A673 (cell line): ENCODE data around the gene CSNK2A1. TPM values are rescaled to one million over a fixed set of nuclear protein-coding genes. Genes with fewer than 3 reads are reported as not detected.

Experiments used
- BruUV-seq: library from RNA; stranded (reverse); fragments of 400-500 nt; replicated peaks from 2 replicates; lab custom pipeline; 2021; lab: Mats Ljungman, UMichigan
- CTCF ChIA-PET: fragments of 300-600 bp; sonication (Branson Sonifier 250); formaldehyde crosslinking; loops from one replicate; lab custom pipeline; 2022; ENCODE audit warnings: antibody characterized with exemption; lab: Charles Lee
- POLR2A ChIA-PET: fragments of 300-600 bp; sonication (Branson Sonifier 250); formaldehyde crosslinking; loops from one replicate; lab custom pipeline; 2022; ENCODE audit warnings: antibody characterized with exemption; ENCODE audit not compliant: low non-redundant PET; lab: Charles Lee
- DNase-seq: peaks from one replicate; pipeline ENCODE4 v3.0.0-alpha.2; 2015; ENCODE audit warnings: low spot score
- H3K27ac ChIP-seq: fragments of 200-600 bp; sonication (generic); 2 replicates; pipeline ENCODE4 v1.5.1; 2016; ENCODE audit warnings: mixed run types, low read depth, mild to moderate bottlenecking, mixed read lengths, antibody characterized with exemption, low read length; ENCODE audit not compliant: poor library complexity, severe bottlenecking
- H3K27me3 ChIP-seq: fragments of 200-600 bp; sonication (generic); replicated peaks from 2 replicates; pipeline ENCODE4 v1.6.1; 2017; ENCODE audit warnings: mixed run types, low read depth, mild to moderate bottlenecking, mixed read lengths, antibody characterized with exemption, low read length; ENCODE audit not compliant: insufficient read depth, poor library complexity
- H3K36me3 ChIP-seq: fragments of 200-600 bp; sonication (generic); 2 replicates; pipeline ENCODE4 v1.6.1; 2016; ENCODE audit warnings: mixed run types, mild to moderate bottlenecking, mixed read lengths, antibody characterized with exemption, low read length; ENCODE audit not compliant: insufficient read depth, poor library complexity, severe bottlenecking
- H3K4me1 ChIP-seq: fragments of 200-600 bp; sonication (generic); 2 replicates; pipeline ENCODE4 v1.6.1; 2017; ENCODE audit warnings: mixed run types, mild to moderate bottlenecking, mixed read lengths, antibody characterized with exemption, low read length; ENCODE audit not compliant: insufficient read depth, poor library complexity, severe bottlenecking
- H3K4me3 ChIP-seq: fragments of 200-600 bp; sonication (generic); 2 replicates; pipeline ENCODE4 v1.5.1; 2016; ENCODE audit warnings: low read depth, mixed run types, mild to moderate bottlenecking, mixed read lengths, low read length; ENCODE audit not compliant: poor library complexity, severe bottlenecking
- H3K9me3 ChIP-seq: fragments of 200-600 bp; sonication (generic); 2 replicates; pipeline ENCODE4 v1.6.1; 2016; ENCODE audit warnings: mixed run types, low read depth, mild to moderate bottlenecking, mixed read lengths, antibody characterized with exemption, low read length; ENCODE audit not compliant: poor library complexity, severe bottlenecking
- EZH2 ChIP-seq: fragments of 200-600 bp; sonication (generic); IDR thresholded peaks from 2 replicates; pipeline ENCODE4 v1.6.1; 2017; ENCODE audit warnings: borderline replicate concordance, low read depth, mild to moderate bottlenecking, mixed read lengths, antibody characterized with exemption, low read length; ENCODE audit not compliant: poor library complexity, severe bottlenecking
- intact Hi-C: fragments of 100-400 bp; cut with micrococcal nuclease; formaldehyde crosslinking; loops from one replicate; pipeline ENCODE4 v1.10.0; 2022; ENCODE audit not compliant: unreplicated experiment
- total RNA-seq: library from RNA; stranded (reverse); gene quantifications from 2 replicates; pipeline ENCODE4 v1.2.3, GENCODE V29; 2021
- TF ChIP-seq, protein P1 (sequence below): fragments of 300-800, 200-600 bp; sonication (generic); conservative IDR thresholded peaks from 2 replicates; pipeline ENCODE4 v1.5.1; 2017; ENCODE audit warnings: low read depth, mild to moderate bottlenecking, antibody characterized with exemption, low read length, moderate library complexity, mixed read lengths

Gene CSNK2A1
- total RNA-seq, 1 experiment from 2014 or later = 233 TPM

DNA sequence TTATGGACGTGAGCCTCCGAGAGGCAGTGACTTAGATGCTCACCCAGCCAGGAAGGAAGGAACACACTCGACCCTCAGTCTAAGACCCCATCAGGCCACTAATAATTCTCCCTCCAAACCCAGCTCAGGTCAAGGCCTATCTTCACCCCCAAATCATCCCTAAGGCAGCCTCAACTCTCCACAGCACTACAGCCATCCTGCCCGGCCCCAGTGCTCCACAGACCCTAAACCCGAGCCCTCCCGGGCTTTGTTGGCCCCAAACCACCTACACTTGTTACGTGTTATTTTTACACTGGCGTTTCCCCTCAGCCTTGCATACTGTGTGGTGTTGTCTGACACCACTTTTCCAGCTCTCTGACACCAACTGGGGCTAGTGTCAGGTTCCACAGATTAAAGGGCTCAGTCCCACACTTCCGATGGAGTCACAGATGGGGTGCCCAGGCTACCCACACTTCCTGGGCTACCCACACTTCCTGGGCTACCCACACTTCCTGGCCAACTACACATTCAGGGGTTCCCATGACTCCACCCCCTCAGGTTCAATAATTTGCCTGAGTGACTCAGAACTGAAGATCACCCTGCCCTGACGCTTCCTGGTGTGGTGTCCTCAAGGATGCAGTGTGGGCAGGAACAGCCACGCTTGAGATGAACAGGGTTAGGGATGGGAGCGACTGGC lies 110.2 kb downstream of the CSNK2A1 start:
- no TSS peak for BruUV-seq
- TF ChIP-seq, protein P1, sequence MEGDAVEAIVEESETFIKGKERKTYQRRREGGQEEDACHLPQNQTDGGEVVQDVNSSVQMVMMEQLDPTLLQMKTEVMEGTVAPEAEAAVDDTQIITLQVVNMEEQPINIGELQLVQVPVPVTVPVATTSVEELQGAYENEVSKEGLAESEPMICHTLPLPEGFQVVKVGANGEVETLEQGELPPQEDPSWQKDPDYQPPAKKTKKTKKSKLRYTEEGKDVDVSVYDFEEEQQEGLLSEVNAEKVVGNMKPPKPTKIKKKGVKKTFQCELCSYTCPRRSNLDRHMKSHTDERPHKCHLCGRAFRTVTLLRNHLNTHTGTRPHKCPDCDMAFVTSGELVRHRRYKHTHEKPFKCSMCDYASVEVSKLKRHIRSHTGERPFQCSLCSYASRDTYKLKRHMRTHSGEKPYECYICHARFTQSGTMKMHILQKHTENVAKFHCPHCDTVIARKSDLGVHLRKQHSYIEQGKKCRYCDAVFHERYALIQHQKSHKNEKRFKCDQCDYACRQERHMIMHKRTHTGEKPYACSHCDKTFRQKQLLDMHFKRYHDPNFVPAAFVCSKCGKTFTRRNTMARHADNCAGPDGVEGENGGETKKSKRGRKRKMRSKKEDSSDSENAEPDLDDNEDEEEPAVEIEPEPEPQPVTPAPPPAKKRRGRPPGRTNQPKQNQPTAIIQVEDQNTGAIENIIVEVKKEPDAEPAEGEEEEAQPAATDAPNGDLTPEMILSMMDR = no peak
- TF ChIP-seq EZH2 = no peak
- Histone ChIP-seq H3K27ac (no peak overlapping the region), H3K36me3 (peaks cover 38% of the 10 kb centered on the region), H3K9me3 (no peaks in the 10 kb centered on the region), H3K4me3 (no peak overlapping the region), H3K27me3 (no peaks in the 10 kb centered on the region), H3K4me1 (no peaks in the 10 kb centered on the region)
- no peak for DNase-seq
- ChIA-PET POLR2A (no interaction called here), CTCF (no interaction called here)
- intact Hi-C loops = no loop called here

DNA sequence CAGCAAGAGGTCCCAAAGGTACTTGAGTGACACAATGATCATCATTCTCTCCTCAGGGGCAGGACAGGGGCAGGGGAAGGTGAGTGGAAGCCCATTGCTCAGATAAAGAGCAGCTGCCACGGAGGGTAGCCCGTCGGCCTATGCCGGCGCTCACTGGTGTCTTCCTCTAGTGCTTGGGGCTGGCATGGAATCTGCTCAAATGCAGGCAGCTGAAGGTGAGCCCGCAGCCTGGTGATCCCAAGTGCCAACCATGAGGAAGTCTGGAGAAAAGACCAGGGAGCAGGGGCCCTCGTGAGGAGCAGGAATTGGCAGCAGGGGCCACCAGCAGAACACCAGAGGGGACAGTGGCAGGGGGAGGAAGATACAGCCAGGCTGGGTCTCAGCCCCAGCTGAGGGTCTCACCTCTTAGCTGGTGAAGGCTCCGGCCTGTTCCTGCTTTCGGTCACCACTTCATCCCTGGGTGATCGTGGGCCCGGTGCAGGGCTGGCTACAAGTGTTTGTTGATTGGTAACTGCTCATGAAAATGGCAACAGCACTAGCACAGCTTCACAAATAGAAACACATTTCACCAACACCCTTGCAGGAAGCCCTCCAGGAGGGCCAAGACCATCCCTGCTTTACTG lies 110.8 kb downstream of the CSNK2A1 start:
- ChIA-PET POLR2A (no interaction called here), CTCF (no interaction called here)
- DNase-seq = no peak
- Histone ChIP-seq H3K27me3 (no peaks in the 10 kb centered on the region), H3K27ac (no peak overlapping the region), H3K9me3 (no peaks in the 10 kb centered on the region), H3K4me1 (no peaks in the 10 kb centered on the region), H3K36me3 (peaks cover 31% of the 10 kb centered on the region), H3K4me3 (no peak overlapping the region)
- no TSS peak for BruUV-seq
- TF ChIP-seq, protein P1 = no peak
- TF ChIP-seq EZH2 = no peak
- intact Hi-C loops = no loop called here

DNA sequence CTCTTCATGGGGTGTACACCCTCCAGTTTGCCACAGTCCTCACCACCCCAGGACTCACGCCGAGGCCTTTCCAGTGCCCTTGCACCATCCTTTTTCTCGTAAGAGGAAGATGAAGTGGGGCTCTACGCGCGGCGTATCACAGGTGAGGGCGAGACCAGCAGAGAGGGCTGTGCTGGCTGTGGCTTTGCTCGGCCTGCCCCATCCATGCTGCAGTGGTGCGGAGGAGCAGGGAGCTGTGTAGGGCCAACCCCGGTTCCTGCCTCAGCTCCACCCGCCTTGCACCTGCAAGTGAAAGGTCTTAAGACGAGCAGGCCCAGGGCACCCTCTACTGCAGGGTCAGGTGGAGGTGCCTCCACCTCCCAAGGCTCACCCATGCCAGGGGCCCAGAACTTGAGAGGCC lies 111.4 kb downstream of the CSNK2A1 start:
- Histone ChIP-seq H3K27ac (no peak overlapping the region), H3K4me1 (no peaks in the 10 kb centered on the region), H3K4me3 (no peak overlapping the region), H3K36me3 (peaks cover 25% of the 10 kb centered on the region), H3K27me3 (no peaks in the 10 kb centered on the region), H3K9me3 (no peaks in the 10 kb centered on the region)
- intact Hi-C loops = no loop called here
- TF ChIP-seq, protein P1 = no peak
- TF ChIP-seq EZH2 = no peak
- POLR2A ChIA-PET = no interaction called here
- CTCF ChIA-PET = interaction anchor here (0.9 kb wide), 1 partner anchor 70 kb away, joined by 5 read pairs; no protein-coding TSS in a partner anchor
- BruUV-seq = no TSS peak
- DNase-seq = no peak
